H9 (cell line): Measurements from ENCODE around the gene CDH24. TPM values are rescaled to one million over a fixed set of nuclear protein-coding genes. Genes with fewer than 3 reads are reported as not detected.

Experiments used
- DNase-seq: peaks from one replicate; pipeline ENCODE4 v3.0.0-alpha.2; 2017
- H2AFZ ChIP-seq: one replicate; pipeline ENCODE4 v1.6.1; 2013; ENCODE audit warnings: mild to moderate bottlenecking, low read length, control low read depth, moderate library complexity
- H2AK5ac ChIP-seq: 2 replicates; pipeline ENCODE4 v1.6.1; 2013; ENCODE audit warnings: low read length, control low read depth, mixed read lengths; ENCODE audit not compliant: insufficient read length
- H2BK120ac ChIP-seq: one replicate; pipeline ENCODE4 v1.6.1; 2013; ENCODE audit warnings: low read depth, mild to moderate bottlenecking, low read length, control low read depth, inconsistent platforms; ENCODE audit not compliant: poor library complexity, severe bottlenecking
- H2BK12ac ChIP-seq: 2 replicates; pipeline ENCODE4 v1.6.1; 2013; ENCODE audit warnings: low read length, control low read depth, mixed read lengths, low read depth; ENCODE audit not compliant: insufficient read length
- H2BK15ac ChIP-seq: 2 replicates; pipeline ENCODE4 v1.6.1; 2013; ENCODE audit warnings: low read depth, low read length, control low read depth
- H2BK20ac ChIP-seq: one replicate; pipeline ENCODE4 v1.6.1; 2013; ENCODE audit warnings: low read depth, mild to moderate bottlenecking, low read length, control low read depth, inconsistent platforms; ENCODE audit not compliant: poor library complexity, severe bottlenecking
- H2BK5ac ChIP-seq: 2 replicates; pipeline ENCODE4 v1.6.1; 2013; ENCODE audit warnings: low read length, control low read depth, mixed read lengths; ENCODE audit not compliant: insufficient read length
- H3K14ac ChIP-seq: 2 replicates; pipeline ENCODE4 v1.6.1; 2013; ENCODE audit warnings: low read length, control low read depth; ENCODE audit not compliant: insufficient read depth
- H3K18ac ChIP-seq: 2 replicates; pipeline ENCODE4 v1.6.1; 2013; ENCODE audit warnings: low read depth, mild to moderate bottlenecking, mixed read lengths, low read length, control low read depth; ENCODE audit not compliant: insufficient read length
- H3K23ac ChIP-seq: 2 replicates; pipeline ENCODE4 v1.6.1; 2013; ENCODE audit warnings: low read length, control low read depth, mixed read lengths, low read depth; ENCODE audit not compliant: insufficient read length
- H3K23me2 ChIP-seq: 2 replicates; pipeline ENCODE4 v1.6.1; 2013; ENCODE audit warnings: low read depth, mild to moderate bottlenecking, mixed read lengths, low read length, control low read depth; ENCODE audit not compliant: insufficient read length, poor library complexity, severe bottlenecking
- H3K27ac ChIP-seq: 2 replicates; pipeline ENCODE4 v1.5.1; 2013; ENCODE audit warnings: low read length, control low read depth, mixed read lengths, low read depth; ENCODE audit not compliant: insufficient read length
- H3K27me3 ChIP-seq: 2 replicates; pipeline ENCODE4 v1.6.1; 2013; ENCODE audit warnings: low read length, control low read depth, inconsistent platforms; ENCODE audit not compliant: insufficient read depth
- H3K4ac ChIP-seq: 2 replicates; pipeline ENCODE4 v1.6.1; 2013; ENCODE audit warnings: low read depth, mild to moderate bottlenecking, control low read depth, inconsistent platforms, low read length, moderate library complexity
- H3K4me1 ChIP-seq: 2 replicates; pipeline ENCODE4 v1.6.1; 2013; ENCODE audit warnings: low read length, control low read depth, inconsistent platforms; ENCODE audit not compliant: insufficient read depth
- H3K4me2 ChIP-seq: 2 replicates; pipeline ENCODE4 v1.6.1; 2013; ENCODE audit warnings: low read length, control low read depth, mixed read lengths; ENCODE audit not compliant: insufficient read length, insufficient read depth
- H3K56ac ChIP-seq: 2 replicates; pipeline ENCODE4 v1.6.1; 2013; ENCODE audit warnings: low read depth, mild to moderate bottlenecking, mixed read lengths, low read length, control low read depth; ENCODE audit not compliant: insufficient read length
- H3K79me1 ChIP-seq: 2 replicates; pipeline ENCODE4 v1.6.1; 2013; ENCODE audit warnings: low read depth, mild to moderate bottlenecking, moderate library complexity, low read length, control low read depth, inconsistent platforms; ENCODE audit not compliant: insufficient read depth, poor library complexity, severe bottlenecking
- H3K79me2 ChIP-seq: 2 replicates; pipeline ENCODE4 v1.6.1; 2013; ENCODE audit warnings: low read length, control low read depth, inconsistent platforms; ENCODE audit not compliant: insufficient read depth
- H3K9ac ChIP-seq: 2 replicates; pipeline ENCODE4 v1.6.1; 2013; ENCODE audit warnings: low read length, control low read depth, mixed read lengths; ENCODE audit not compliant: insufficient read length; ENCODE audit errors: extremely low read depth
- H3K9me3 ChIP-seq: one replicate; pipeline ENCODE4 v1.6.1; 2013; ENCODE audit warnings: low read depth, low read length, inconsistent platforms; ENCODE audit not compliant: control insufficient read depth
- H3T11ph ChIP-seq: one replicate; pipeline ENCODE4 v1.6.1; 2013; ENCODE audit warnings: mild to moderate bottlenecking, low read length, control low read depth, inconsistent platforms
- H4K20me1 ChIP-seq: one replicate; pipeline ENCODE4 v1.6.1; 2013; ENCODE audit not compliant: control insufficient read depth, insufficient read length, insufficient read depth
- H4K5ac ChIP-seq: 2 replicates; pipeline ENCODE4 v1.6.1; 2013; ENCODE audit warnings: low read depth, mild to moderate bottlenecking, mixed read lengths, low read length, control low read depth; ENCODE audit not compliant: insufficient read length
- H4K8ac ChIP-seq: replicated peaks from 2 replicates; pipeline ENCODE4 v1.6.1; 2013; ENCODE audit warnings: low read length, control low read depth, mixed read lengths, low read depth; ENCODE audit not compliant: insufficient read length
- H4K91ac ChIP-seq: 2 replicates; pipeline ENCODE4 v1.6.1; 2013; ENCODE audit warnings: low read depth, mild to moderate bottlenecking, moderate library complexity, mixed read lengths, low read length, control low read depth; ENCODE audit not compliant: insufficient read length
- H3K27ac Mint-ChIP-seq, 3 experiments: 2 replicates in 2 of 3; 3 replicates in 1 of 3; pipeline ENCODE4 v1.8.0; 2020 to 2021; ENCODE audit warnings: mixed read lengths in 3 of 3, mild to moderate bottlenecking in 1 of 3, moderate library complexity in 1 of 3
- H3K27me3 Mint-ChIP-seq: 2 replicates; pipeline ENCODE4 v1.8.0; 2021; ENCODE audit warnings: low read depth, mild to moderate bottlenecking, moderate library complexity, mixed read lengths
- H3K36me3 Mint-ChIP-seq, 3 experiments: 2 replicates in 2 of 3; 3 replicates in 1 of 3; pipeline ENCODE4 v1.8.0; 2020 to 2021; ENCODE audit warnings: low read depth in 3 of 3, mixed read lengths in 3 of 3; ENCODE audit not compliant: insufficient read depth in 1 of 3
- H3K4me1 Mint-ChIP-seq, 2 experiments: 2 replicates each; pipeline ENCODE4 v1.8.0; 2020; ENCODE audit warnings: mixed read lengths in 2 of 2
- H3K4me3 Mint-ChIP-seq, 2 experiments: 2 replicates in 1 of 2; 3 replicates in 1 of 2; pipeline ENCODE4 v1.8.0; 2020 to 2021; ENCODE audit warnings: mild to moderate bottlenecking in 2 of 2, mixed read lengths in 2 of 2, moderate library complexity in 1 of 2
- H3K9me3 Mint-ChIP-seq, 2 experiments: 2 replicates in 1 of 2; 3 replicates in 1 of 2; pipeline ENCODE4 v1.8.0; 2020; ENCODE audit warnings: mild to moderate bottlenecking in 2 of 2, mixed read lengths in 2 of 2, moderate library complexity in 1 of 2
- WGBS: extraction: QIAGEN DNeasy Blood & Tissue Kit; methylation state at CpG from one replicate; pipeline ENCODE4 v1.1.7; 2013; ENCODE audit warnings: missing lambda C conversion rate, low lambda C conversion rate, mixed read lengths; ENCODE audit not compliant: insufficient read length; ENCODE audit errors: extremely low coverage; 5-methylcytosine and 5-hydroxymethylcytosine counted together
- total RNA-seq: library from RNA; stranded (reverse); gene quantifications from 2 replicates; pipeline ENCODE4 v1.2.1, GENCODE V29; 2021
- TF ChIP-seq, protein P1 (sequence below): fragments of 200-600 bp; sonication (generic); conservative IDR thresholded peaks from 3 replicates; pipeline ENCODE4 v1.8.0; 2021; ENCODE audit warnings: antibody characterized with exemption, mild to moderate bottlenecking

CDH24 gene
- total RNA-seq, 1 experiment from 2014 or later, result 16.7 TPM

DNA sequence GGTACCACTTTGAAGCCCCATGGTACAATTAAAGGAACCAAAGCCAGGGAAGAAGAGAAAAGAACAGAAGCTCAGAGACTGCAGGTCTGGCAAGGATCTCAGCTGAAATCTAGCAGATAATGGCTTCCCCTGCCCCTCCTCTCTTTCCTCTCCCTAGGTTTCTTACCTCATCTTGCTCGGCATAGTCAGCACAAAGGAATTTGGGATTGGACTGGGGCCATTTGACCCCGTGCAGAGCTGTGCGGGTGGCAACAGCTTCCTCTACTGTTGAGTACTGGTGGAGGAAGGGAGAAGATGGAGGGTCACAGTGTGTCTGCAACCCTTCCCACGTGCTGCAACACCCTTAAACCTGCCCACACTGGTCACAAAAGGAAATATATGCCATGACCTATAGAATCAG, 4.7 kb upstream of the CDH24 start:
- Histone ChIP-seq H3K4me2 (no peak overlapping the region), H3K9ac (no peak overlapping the region), H3K4me1 (no peaks in the 10 kb centered on the region), H2BK12ac (no peak overlapping the region), H3K79me1 (peaks cover 8% of the 10 kb centered on the region), H3K23me2 (peaks cover 6% of the 10 kb centered on the region), H2AFZ (no peak overlapping the region), H3K56ac (no peak overlapping the region), H4K8ac (no peak overlapping the region), H3K14ac (no peak overlapping the region), H4K5ac (no peak overlapping the region), H2BK5ac (no peak overlapping the region), H2AK5ac (no peak overlapping the region), H3K4ac (no peak overlapping the region), H2BK20ac (no peak overlapping the region), H4K20me1 (no peaks in the 10 kb centered on the region), H3T11ph (no peak overlapping the region), H3K18ac (no peak overlapping the region), H2BK120ac (no peak overlapping the region), H3K23ac (no peak overlapping the region), H3K79me2 (no peaks in the 10 kb centered on the region), H2BK15ac (no peak overlapping the region), H4K91ac (no peak overlapping the region), H3K9me3 (no peaks in the 10 kb centered on the region), H3K27me3 (no peaks in the 10 kb centered on the region), H3K27ac (no peak overlapping the region)
- no peak overlapping the region for H3K4me3 Mint-ChIP-seq
- no peak for DNase-seq
- TF ChIP-seq, protein P1, sequence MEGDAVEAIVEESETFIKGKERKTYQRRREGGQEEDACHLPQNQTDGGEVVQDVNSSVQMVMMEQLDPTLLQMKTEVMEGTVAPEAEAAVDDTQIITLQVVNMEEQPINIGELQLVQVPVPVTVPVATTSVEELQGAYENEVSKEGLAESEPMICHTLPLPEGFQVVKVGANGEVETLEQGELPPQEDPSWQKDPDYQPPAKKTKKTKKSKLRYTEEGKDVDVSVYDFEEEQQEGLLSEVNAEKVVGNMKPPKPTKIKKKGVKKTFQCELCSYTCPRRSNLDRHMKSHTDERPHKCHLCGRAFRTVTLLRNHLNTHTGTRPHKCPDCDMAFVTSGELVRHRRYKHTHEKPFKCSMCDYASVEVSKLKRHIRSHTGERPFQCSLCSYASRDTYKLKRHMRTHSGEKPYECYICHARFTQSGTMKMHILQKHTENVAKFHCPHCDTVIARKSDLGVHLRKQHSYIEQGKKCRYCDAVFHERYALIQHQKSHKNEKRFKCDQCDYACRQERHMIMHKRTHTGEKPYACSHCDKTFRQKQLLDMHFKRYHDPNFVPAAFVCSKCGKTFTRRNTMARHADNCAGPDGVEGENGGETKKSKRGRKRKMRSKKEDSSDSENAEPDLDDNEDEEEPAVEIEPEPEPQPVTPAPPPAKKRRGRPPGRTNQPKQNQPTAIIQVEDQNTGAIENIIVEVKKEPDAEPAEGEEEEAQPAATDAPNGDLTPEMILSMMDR, result no peak
- H3K9me3 Mint-ChIP-seq, result no peaks in the 10 kb centered on the region
- H3K4me1 Mint-ChIP-seq, result peaks cover 4 to 12% of the 10 kb centered on the region in 2 experiments
- WGBS, result no CpG with 5 or more reads among the region's 4 CpGs
- peaks cover 1% of the 10 kb centered on the region for H3K27me3 Mint-ChIP-seq
- peak overlapping the region in 2 of 3 experiments; percentile 9 to 75; a peak in 3 of 7 replicates for H3K27ac Mint-ChIP-seq
- H3K36me3 Mint-ChIP-seq, result peaks cover 53 to 88% (median 75%) of the 10 kb centered on the region in 3 experiments
